HG03196 (cell line): Measurements from ENCODE around the gene CLHC1.
"Not testable (repeated sequence)": the region's sequence is repeated elsewhere in the genome, so short reads cannot be mapped to it uniquely, and the experiment has no call there.

Experiments used
- ATAC-seq: cut with Tn5 transposase; IDR thresholded peaks from one replicate; pipeline ENCODE4 v1.9.1; 2021; ENCODE audit not compliant: unreplicated experiment

The CLHC1 gene

DNA sequence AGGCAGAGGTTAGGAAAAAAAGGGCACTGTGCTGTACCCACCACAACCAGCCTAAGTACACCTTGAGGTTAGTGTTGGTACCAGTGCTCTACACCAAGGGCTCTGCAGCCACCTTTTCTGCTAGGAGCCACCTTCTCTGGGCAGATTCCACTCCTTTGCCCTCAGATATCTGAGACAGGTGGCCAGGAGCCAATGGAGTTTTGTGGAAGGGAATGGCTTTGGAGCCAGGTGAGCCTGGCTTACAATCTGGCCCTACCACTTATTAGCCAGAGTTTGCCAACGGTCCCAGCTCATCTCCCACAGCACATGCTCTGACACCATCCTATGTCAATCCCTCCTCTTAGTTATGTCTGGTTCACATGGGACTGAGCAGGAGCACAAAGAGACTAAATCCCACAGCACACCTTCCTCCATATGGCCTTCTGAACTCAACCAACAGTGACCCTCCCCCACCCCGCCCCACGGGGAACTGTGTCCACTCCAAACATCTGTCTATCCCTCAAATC is 77.5 kb downstream of the CLHC1 start:
- ATAC-seq = no peak

DNA sequence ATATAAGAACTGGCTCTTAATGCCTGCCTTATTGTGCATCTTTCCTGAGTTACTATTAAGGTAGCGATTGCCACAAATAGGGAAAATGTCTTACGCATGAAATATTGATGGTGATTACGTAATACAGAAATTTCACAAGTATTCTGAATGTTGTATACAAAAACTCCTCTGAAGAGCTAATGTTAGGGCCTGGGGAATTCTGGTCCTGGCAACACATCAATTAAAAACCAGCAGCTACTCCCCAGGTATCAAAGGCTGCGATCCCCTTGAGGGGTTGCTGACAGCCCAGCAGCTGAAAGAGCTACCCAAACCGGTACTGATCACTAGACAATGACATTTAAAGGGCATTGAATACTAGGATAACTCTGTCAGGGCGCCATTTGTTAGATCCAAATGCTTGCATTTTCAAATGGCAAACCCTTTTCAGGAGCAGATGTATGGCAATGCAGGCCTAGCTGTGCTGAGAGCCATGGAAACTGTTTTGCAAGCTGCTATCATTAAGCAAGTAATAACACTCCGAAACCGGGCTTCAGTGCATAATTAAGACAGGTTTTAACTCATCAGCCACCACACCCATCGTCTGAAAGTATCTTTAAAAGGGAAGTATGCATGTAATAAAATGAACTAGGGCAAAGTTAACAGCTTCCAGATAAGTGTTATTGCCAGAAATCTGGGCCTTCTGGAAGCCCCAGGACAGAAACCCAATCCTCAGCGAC is 78.4 kb downstream of the CLHC1 start:
- ATAC-seq = no peak

DNA sequence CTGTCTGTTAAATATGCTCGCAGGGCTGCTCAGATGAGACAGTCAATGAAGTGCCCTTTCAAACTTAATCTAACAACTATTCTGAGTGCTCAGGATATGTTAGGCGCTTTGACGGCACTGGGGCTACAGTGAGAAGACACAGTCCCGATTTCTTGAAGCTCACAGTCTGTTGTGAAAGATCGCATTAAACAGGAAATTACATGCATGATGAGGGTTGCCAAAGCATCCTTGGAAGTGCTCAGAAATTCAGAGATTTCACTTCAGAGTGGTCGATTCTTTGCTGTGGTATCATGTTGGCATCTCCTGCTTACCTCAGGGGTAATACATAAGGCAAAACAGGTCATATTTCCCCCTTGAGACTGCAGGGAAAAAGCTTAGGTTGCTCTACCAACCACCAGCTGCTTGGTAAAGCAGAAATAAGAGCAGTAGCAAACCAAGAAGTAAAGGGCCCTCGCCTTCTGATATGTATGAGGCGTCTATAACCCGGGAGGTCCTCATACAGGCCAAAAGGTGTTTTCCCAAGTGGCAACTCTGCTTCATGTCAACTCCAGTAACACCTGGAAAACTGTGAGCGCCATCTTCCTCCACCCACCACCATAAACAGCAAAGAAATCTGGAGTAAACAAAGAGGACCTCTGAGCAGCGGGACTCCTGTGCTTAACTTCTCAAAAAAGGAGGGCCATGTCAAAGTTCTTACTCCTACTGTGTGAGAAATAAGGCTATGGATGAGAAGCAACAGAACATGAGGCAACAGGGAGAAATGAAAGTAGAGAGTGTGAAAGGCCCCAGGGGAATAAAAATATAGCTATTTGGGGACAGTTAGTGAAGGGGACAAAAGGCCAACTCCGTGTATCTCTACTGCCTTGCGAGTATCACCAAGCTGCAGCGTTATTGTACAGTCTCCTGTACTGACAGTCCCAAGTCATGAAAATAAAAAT is 79.3 kb downstream of the CLHC1 start:
- no peak for ATAC-seq

DNA sequence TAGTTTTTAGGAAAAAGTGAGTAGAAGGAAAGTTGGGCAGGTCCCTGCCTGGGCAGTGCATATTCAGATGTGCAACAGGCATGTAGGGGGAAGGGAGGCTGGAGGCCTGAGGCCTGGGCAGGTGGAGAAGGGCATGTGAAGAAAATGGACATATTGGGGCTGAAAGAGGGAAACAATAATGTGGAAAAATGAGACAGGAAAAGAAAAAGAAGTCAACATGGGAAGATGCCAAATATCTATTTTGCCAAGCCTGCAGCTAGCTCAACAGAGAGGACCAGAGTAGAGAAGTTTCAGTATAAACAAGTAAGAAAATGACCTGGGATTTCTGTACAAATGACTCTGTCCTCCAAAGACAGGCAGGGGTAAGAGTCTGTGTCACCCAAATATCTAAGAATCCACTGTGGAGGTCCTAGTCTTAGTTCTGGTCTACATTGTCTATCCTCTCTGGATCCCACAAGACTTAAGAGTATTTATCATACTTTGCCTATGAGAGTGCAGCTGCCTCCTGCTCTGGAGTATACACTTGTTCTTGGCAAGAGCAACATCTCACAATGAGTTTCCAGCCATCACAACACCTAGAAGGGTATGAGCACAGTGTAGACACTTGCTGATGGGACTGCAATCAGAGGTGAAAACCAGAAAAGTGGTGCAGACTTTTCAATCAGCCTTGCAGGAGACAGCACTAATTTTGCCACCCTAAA is 80.2 kb downstream of the CLHC1 start:
- ATAC-seq = no peak

DNA sequence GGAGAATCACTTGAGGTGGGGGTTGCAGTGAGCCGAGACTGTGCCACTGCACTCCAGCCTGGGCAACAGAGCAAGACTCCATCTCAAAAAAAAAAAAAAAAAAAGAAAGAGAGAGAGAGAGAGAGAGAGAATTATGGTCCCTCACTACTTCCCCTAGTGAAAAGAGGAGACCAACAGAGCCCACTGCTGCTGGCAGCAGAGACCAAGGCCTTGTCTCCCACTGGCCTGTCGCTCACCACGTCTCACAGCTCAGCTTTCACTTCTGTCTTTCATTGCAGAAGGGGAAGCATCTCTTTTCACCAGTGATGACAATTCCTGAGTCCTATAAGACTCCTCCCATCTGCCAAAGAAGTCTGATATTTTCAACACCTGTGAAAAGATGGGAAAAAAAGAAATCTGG is 81.3 kb downstream of the CLHC1 start:
- ATAC-seq = no peak

DNA sequence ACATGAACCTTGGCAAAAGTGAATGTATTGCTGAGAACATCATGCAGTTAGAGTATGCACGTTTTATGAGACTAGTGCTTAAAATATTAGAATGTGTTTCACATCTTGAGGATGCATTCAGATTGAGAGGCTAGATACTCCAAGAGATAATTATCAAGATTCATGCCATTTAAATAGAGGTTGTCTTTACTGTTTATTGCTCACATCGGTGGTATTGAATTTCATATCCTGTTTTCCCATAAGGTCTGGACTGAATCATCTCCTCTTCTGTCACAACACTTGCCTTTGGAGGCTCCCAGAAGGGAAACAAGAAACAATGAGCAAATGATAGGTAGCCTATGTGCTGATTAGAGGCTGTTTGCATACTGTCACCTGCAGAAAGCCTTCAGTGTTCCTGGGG is 83.8 kb downstream of the CLHC1 start:
- no peak for ATAC-seq

DNA sequence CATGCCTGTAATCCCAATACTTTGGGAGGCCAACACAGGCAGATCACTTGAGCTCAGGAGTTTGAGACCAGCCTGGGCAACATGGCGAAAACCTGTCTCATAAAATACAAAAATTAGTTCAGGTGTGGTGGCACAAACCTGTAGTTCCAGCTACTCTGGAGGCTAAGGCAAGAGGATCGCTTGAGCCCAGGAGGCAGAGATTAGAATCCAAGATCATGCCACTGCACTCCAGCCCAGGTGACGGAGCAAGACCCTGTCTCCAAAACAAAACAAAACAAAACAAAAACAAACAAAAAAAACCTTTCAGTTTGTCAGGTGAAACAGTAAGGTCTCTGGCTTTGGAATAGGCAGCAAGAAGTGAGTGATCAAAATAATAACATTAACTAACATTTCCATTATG is 84.6 kb downstream of the CLHC1 start:
- ATAC-seq = no peak

DNA sequence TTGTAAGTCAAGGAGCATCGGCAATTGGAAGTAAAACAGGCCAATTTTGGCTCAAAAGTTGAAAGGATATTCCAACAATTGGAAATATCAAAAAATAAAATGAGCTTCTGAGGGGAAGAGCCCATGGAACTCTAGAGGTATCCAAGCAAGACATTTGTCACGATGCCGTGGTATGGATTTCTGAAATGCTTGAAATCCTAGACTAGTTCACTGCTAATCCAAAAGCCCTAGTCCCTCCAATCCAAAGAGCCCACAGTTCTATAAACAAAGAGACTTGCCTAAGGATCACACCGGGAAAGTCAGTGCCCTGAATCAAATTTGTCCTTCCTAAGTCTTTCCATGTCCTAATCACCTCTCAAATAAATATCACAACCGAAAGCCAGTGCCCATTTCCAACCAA is 85.1 kb downstream of the CLHC1 start:
- no peak for ATAC-seq

DNA sequence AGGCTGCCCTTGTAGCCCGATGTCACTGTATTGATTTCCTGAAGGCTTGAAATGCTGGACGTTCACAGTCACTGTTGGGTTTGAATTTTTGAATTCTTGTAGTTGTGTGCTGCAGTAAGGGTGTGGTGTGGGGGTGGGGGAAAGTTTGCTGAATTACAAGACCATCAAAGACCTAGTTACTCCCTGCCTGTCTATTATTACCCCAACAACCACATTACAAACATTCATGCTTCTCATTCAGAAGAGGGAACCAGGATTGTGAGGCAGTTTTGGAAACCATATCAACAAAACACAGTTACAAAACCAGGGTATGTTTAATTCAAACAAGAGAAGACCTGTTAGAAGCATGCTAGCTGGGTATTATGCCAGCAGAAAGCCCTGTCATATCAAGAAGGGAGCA is 85.8 kb downstream of the CLHC1 start:
- ATAC-seq = no peak

DNA sequence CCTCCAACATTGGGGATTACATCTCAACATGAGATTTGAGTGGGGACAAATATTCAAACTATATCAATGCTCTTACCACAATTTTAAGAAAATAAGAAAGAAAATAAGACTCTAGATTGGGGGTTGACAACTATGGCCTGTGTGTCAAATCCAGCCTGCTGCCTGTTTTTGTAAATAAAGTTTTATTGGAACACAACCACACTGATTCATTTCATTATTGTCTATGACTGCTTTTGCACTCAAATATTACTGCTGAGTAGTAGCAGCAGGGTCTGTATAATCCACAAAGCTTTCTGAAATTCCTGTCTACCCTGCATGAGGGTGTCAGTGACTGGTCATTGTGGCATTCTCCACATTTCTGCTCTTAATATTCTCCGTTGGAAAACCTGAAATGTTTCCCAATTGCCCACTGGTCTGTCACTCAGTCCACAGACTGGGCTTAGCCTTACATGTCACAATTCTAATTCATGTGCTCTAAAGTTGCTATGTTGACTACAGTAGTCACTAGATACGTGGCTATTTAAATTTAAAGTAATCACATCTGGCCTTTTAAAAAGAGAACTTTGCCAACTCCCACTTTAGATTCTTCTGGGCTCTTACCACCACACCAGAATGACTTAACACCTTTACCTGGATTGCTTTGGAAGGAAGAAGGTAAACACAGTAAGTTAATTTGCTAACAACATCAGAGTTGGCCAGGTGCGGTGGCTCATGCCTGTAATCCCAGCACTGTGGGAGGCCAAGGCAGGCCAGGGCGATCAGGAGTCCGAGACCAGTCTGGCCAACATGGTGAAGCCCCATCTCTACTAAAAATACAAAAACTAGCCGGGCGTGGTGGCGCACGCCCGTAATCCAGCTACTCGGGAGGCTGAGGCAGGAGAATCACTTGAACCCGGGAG is 86.9 kb downstream of the CLHC1 start:
- no peak for ATAC-seq

DNA sequence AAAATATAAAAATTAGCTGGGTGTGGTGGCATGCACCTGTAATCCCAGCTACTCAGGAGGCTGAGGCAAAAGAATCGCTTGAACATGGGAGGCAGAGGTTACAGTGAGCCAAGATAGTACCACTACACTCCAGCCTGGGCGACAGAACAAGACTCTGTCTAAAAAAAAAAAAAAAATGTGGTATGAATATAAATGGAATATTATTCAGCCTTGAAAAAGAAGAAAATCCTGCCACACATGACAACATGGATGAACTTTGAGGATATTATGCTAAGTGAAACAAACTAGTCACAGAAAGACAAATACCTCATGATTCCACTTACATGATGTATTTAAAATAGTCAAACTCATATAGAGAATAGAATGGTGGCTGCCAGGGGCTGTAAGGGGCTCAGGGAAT is 88.4 kb downstream of the CLHC1 start:
- not testable (repeated sequence) for ATAC-seq

DNA sequence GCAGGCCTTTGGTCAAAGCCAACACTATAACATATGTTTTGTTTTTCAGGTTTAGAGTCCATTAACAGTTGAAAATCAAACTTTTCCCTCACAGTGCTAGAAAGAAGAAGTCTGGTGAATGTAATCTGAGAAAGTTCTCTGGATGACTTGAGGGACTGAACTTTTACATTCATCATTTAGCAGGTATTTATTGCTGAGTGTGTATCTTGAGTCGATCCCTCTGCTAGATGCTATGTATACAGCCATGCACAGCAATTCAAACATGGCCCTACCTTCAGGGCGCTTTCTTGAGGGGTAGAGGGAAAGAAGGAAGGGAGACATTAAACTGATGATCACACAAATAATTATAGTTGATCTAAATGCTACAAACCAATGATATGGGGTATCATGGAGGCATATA is 89.6 kb downstream of the CLHC1 start:
- no peak for ATAC-seq

DNA sequence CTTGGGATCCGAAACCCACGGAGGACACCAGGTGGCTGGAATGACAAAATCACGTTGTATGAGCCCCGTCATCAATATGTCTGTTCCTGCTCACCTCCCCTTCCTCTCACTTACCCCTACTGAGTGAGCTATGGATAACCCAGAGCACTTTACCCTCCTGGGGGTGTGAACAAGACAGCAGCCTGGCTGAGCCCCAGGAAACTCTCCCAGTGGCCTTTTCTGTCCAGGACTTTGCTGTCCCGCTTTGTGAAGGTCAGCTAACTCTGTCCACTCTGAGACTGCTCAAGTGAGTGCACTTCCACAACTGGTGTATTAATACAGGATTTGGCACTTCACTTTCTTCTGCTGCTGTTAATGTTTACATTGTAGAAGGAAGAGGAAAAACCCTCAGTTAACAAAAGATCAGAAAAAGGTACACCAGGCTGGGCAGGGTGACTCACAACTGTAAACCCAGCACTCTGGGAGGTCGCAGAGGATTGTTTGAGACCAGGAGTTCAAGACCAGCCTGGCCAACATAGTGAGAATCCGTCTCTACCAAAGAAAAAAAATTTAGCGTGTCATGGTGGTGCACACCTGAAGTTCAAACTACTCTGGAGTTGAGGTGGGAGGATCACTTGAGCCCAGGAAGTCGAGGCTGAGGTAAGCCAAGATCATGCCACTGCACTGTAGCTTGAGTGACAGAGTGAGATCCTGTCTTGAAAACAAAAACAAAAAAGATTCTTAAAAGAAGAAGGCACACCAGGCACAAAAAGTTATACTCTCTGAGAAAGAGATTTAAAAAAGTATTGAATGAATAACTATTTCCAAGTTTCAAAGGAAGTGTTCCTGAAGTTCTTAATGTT is 90.3 kb downstream of the CLHC1 start:
- no peak for ATAC-seq

DNA sequence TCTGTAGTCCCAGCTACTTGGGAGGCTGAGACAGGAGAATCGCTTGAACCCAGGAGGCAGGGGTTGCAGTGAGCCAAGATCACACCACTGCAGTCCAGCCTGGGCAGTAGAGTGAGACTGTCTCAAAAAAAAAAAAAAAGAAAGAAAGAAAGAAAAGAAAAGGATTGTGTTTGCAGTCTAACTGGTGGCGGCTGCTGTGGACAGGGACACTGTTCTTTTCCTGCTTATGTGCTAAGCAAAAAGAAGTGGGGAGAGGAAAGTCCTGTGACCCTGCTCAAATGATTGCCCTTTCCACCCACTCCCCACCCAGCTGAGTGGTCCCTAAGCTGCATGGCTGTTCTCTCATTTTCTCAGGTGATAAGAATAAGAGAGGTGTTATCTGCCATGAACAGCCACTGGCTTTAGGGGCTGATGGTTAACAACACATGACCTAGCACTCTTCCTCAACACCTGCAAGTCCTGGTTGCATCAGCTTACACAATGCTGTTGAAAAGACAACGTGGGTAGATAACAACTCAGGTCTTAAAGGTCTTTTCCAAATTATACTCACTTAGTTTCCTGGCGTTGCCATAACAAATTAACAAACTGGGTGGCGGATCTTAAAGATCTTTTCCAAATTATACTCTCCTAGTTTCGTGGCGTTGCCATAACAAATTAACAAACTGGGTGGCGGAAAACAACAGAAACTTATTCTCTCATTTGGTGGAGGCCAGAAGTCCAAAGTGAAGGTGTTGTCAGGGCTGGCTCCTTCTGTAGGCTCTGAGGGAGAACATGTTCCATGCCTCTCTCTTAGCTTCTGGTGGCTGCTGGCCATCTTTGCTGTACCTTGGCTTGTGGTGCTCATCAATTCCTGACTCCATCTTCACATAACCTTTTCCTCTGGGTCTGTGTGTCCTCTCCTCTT is 91.5 kb downstream of the CLHC1 start:
- no peak for ATAC-seq

DNA sequence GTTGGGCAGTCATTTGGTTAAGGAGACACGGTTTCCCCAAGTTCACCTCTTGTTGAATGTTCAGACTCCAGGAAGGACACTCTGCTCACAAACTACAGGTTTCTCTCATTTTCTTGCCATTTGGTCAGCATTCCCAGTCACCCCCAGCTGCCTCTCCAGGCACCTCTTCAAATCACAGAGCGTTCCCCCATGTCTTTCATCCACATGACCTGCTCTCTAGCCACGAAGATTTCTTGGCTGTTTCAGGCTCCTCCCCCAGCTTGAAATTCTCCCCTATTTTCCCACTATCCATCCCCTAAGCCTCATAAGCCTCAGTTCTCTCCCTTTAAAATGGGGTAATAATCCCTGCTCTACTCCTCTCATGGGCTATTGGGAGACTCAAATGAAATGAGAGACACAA is 92.8 kb downstream of the CLHC1 start:
- no peak for ATAC-seq

DNA sequence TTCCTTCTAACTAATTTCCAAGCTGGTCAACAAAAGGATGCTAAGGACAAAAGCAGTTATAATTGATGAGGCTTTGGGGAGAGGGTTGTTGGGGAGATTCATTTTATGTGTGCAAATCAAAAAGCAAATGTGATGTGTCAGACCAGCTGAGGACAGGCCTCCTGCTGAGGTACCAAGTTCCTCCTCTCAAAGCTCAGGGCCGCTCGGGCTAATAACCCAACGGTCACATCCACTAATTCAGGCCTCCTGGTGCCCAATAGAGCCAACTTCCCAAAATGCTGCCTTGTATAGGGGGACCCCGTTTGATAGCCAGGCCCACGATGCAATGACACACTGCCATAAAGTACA is 93.2 kb downstream of the CLHC1 start:
- ATAC-seq = no peak

DNA sequence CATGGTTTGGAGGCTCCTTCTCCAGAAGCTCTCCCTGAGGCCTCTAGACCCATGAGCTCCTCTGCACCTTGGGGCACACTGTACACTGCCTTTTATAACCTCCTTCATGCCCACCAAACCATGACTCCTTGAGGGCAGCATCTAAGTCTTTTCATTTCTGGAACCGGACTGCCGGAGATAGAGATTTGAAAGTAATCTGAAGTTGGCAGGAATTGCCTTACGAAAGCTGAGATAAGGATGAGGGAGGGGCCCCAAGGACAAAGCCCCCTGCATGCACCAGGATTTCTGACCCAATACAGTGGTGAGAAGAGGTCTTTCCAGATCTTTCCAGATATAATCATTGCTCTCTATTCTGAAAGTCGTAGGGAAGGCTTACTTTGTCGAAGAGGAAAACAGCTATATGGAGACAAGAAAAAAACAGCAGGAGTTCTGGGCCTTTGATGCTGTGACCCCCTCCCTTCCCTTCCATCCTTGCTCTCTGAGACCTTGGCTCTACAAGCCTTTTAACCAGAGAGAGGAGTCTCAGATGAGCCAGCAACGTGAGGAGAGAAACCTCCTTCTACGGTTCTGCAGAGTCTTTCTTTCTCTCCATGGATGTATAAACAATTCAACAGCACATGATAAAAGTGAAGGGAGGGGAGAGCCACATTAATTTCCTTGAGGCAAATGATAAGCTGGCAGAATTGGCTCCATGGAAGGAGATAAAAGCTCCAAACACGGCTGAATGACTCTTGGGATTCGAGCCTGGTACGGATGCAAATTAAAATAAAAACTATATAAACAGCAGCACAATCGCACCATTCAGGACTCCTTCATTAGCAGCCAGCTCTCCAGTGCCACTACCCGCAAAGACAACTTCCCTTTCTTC is 93.8 kb downstream of the CLHC1 start:
- no peak for ATAC-seq
